Measurements from ENCODE around the gene DLST.

The DLST gene

DNA sequence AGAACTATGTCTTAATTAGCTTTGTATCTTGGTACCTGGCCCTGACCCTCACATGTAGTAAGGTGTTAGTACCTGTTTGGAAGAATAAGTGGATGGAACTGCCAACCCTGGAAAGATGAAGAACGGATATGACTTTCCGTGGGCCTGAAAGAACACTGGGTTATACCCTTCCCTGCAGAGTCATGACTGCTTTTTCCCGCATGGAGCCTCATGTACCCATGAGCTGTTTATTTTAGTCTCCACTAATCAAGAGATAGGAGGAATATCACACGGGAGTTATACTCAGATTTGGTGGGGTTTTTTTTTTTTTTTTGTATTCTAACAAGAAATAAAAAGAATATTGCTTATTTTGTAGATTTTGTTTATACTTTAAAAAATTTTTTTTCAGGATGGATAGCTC lies 15.9 kb downstream of the DLST start:
- DNase-seq, result no peak

- no peak for DNase-seq
These were observed 16.4 kb downstream of the DLST start for GRCh38 chr14:74898083-74898482.

- DNase-seq, result no peak
These were observed 17.0 kb downstream of the DLST start for GRCh38 chr14:74898694-74899093.

- DNase-seq, result no peak
These were observed 21.4 kb downstream of the DLST start for GRCh38 chr14:74902941-74903705.

- DNase-seq, result no peak
These were observed 23.2 kb downstream of the DLST start for GRCh38 chr14:74904635-74905503.

GRCh38 chr14:74905595-74906142 lies 24.0 kb downstream of the DLST start:
- peak; percentile 15 for DNase-seq

GRCh38 chr14:74906925-74907521 lies 25.3 kb downstream of the DLST start:
- DNase-seq, result no peak

- no peak for DNase-seq
These were observed 26.0 kb downstream of the DLST start for GRCh38 chr14:74907744-74908143.

DNA sequence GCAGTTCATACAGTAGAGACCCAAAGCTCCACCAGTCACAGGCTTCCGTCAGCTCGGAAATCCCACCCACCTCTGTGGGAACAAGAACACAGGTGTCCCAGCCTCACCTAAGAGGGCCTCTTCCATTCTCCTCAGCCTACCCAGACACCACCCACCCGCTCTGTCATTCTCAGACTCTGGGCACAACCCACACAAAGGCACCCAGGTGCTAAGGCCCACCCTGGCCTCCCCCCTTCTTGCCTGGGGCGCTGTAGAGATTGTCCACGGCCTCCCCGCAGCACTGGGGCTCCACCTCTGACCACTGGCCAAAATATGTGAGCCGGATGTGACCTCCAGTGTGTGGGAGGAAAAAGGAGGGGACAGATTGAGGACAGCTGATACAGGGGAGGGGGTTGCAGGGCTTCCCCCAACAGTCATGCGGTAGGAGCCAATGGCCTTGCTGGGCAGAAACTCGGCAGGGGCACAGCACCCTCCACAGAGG lies 27.2 kb downstream of the DLST start:
- no peak for DNase-seq

DNA sequence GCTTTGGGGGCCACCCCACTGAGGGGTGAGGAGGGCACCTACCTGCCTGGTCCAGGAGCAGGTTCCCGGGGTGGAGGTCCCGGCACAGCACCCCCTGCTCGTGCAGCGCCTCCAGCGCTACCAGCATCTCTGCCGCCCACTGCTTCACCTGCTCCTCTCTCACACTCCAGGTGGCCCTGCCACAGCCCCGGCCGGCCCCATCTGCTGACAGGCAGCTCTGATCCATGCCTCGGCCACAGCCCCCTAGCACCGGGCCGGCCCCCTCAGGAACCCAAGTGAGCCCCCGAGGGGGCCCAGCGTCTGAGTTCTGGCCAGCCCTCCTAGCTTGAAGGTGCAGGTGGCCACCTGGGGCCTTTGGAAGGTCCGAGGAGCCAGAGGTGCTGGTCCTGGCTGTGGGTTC lies 27.8 kb downstream of the DLST start:
- no peak for DNase-seq

DNA sequence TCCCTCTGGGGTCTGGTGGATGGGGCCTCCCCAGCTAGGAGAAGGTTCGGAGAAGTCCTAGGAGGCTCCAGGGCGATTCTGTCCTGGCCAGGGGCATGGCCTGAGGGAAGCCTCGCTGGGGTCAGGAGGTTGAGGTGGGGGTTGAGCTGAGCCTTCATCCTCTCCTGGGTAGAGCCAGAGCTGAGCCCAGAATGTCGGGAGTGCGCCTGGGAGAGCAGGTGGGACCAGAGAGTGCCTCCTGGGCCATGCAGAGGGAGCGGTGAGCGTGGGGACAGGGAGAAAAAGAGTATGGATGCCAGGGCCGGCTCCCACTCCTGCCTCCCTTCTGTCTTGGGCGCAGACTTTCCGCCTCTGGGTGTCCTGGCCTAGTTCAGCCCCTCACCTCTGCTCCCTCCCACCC lies 28.2 kb downstream of the DLST start:
- DNase-seq, result no peak

- no peak for DNase-seq
These were observed 28.8 kb downstream of the DLST start for GRCh38 chr14:74910556-74910955.

- no peak for DNase-seq
These were observed 29.5 kb downstream of the DLST start for GRCh38 chr14:74911221-74911620.

DNA sequence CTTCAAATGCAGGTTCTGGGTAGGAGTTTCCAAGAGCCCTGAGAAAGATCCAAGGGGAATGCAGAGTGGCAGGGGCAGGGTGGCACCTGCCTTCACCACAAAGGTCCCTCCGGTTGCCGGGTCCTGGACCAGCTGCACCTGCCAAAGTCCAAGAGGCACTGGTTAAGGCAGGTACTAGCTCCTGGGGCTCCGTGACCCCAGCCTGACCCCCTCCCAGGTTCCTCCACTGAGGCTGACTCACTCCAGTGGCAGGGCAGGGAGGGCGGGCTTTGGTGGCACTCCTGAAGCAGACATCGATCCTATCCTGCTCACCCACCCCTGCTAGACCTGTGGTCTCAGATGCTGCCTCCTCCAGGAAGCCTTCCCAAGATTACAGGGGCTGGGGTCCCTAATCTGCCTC lies 30.0 kb downstream of the DLST start:
- no peak for DNase-seq

DNA sequence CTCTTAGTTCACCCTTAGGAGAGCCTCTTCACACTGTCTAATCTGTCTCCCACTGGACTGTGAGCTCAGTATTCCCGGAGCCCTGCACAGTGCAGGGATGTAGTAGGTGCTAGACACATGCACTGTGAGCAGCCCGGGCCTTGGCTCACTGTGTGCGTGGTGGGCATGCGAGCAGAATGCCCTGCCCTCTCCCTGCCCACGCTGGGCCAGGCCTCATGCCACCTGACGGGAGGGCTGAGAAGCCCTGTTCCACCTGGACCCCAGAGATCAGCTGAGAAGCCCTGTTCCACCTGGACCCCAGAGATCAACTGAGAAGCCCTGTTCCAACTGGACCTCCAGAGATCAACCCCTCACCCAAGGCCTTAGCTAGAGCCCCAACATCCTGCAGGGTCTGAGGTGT lies 30.4 kb downstream of the DLST start:
- no peak for DNase-seq

GRCh38 chr14:74912801-74913200 lies 31.1 kb downstream of the DLST start:
- no peak for DNase-seq

DNA sequence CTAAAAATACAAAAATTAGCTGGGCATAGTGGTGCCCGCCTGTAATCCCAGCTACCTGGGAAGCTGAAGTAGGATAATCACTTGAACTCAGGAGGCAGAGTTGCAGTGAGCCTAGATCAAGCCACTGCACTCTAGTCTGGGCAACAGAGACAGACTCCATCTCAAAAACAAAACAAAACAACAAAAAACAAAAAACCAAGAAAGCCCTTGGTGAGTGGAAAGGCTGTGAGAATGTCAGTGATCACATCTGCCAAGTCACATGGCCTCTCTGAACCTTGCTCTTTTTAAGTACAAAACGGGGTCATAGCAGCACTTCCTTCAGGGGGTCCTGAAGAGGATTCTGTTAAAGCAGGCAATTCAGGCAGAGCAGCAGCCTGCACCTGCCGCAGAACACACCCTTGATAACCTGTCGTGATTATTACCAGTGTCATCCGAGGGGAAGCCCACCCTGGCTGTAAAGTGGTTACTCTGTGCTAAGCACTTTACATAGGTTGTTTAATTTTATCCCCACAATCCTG lies 31.7 kb downstream of the DLST start:
- DNase-seq, result no peak

GRCh38 chr14:74913986-74914573 lies 32.4 kb downstream of the DLST start:
- DNase-seq, result no peak

GRCh38 chr14:74915426-74915825 lies 33.7 kb downstream of the DLST start:
- DNase-seq, result no peak

DNA sequence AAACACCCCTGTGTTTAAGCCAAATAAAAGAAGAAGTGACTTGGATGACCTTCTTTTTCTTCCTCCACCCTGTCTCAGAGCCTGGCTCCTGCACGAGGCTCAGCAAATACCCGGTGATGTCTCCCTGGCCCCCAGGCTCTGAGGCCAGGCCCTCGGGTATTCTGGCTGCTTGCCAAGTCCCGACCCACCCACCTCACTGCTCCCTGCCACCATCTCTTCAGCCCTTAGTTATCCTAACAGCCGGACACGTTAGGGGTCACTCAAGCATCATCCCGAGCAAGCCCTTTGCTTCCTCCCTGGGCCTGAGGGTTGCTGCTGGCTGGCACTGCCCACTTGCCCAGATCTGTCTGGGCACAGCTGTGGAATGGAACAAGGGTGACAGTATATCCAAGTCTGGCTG lies 34.1 kb downstream of the DLST start:
- no peak for DNase-seq

GRCh38 chr14:74917178-74917543 lies 35.4 kb downstream of the DLST start:
- DNase-seq, result no peak

GRCh38 chr14:74917646-74918081 lies 35.9 kb downstream of the DLST start:
- DNase-seq, result no peak

- DNase-seq, result no peak
These were observed 36.7 kb downstream of the DLST start for GRCh38 chr14:74918380-74918779.

Data from NCI-H1048 (cell line).